H1 (cell line): ENCODE measurements around the gene DSCAM. TPM values are rescaled to one million over a fixed set of nuclear protein-coding genes. Genes with fewer than 3 reads are reported as not detected.

Source experiments
- CTCF ChIA-PET: fragments of 300-600 bp; sonication (Branson Sonifier 250); formaldehyde crosslinking; loops from one replicate; lab custom pipeline; 2021; ENCODE audit not compliant: partially characterized antibody; lab: Charles Lee
- POLR2A ChIA-PET: fragments of 300-600 bp; sonication (Branson Sonifier 250); formaldehyde crosslinking; loops from one replicate; lab custom pipeline; 2021; ENCODE audit warnings: inconsistent platforms; ENCODE audit not compliant: partially characterized antibody; lab: Charles Lee
- DNase-seq, 2 experiments: peaks; one replicate each; pipeline versions ENCODE4 v3.0.0 to v3.0.0-alpha.2; 2010 to 2022; ENCODE audit warnings: low spot score in 2 of 2, low read depth in 1 of 2, mixed read lengths in 1 of 2
- FAIRE-seq: peaks from 2 replicates; lab custom pipeline; 2011; peaks lifted over from hg19 to GRCh38; lab: Jason Lieb, UNC
- H2AFZ ChIP-seq: 2 replicates; pipeline ENCODE4 v1.8.1; 2012; ENCODE audit warnings: low read length, inconsistent platforms
- H2AK5ac ChIP-seq: 2 replicates; pipeline ENCODE4 v1.6.1; 2013; ENCODE audit warnings: low read depth, low read length
- H2BK120ac ChIP-seq: replicated peaks from 2 replicates; pipeline ENCODE3; 2013; ENCODE audit warnings: low read depth, low read length, inconsistent platforms
- H2BK12ac ChIP-seq: 2 replicates; pipeline ENCODE4 v1.6.1; 2013; ENCODE audit warnings: low read depth, low read length
- H2BK15ac ChIP-seq: 2 replicates; pipeline ENCODE4 v1.6.1; 2013; ENCODE audit warnings: low read length
- H2BK20ac ChIP-seq: 2 replicates; pipeline ENCODE4 v1.6.1; 2013; ENCODE audit warnings: low read length
- H2BK5ac ChIP-seq: 2 replicates; pipeline ENCODE4 v1.6.1; 2013; ENCODE audit warnings: low read depth, low read length
- H3K14ac ChIP-seq: 2 replicates; pipeline ENCODE4 v1.6.1; 2013; ENCODE audit warnings: inconsistent platforms; ENCODE audit not compliant: insufficient read length
- H3K18ac ChIP-seq: 2 replicates; pipeline ENCODE4 v1.6.1; 2013; ENCODE audit warnings: low read length; ENCODE audit errors: extremely low read depth
- H3K23ac ChIP-seq: 2 replicates; pipeline ENCODE4 v1.6.1; 2013; ENCODE audit warnings: inconsistent platforms; ENCODE audit not compliant: insufficient read length
- H3K23me2 ChIP-seq: 2 replicates; pipeline ENCODE4 v1.6.1; 2013; ENCODE audit warnings: low read depth, low read length
- H3K27ac ChIP-seq: 2 replicates; pipeline ENCODE4 v1.6.1; 2011; ENCODE audit warnings: low read depth, low read length, inconsistent platforms
- H3K27me3 ChIP-seq, 4 experiments: replicated peaks in 1 of 4; 1 replicate in 1 of 4; 2 replicates in 3 of 4; pipeline versions ENCODE4 v1.6.1 to v1.8.1; 2011 to 2013; ENCODE audit warnings: low read length in 3 of 4, mild to moderate bottlenecking in 3 of 4, inconsistent platforms in 2 of 4, mixed read lengths in 2 of 4, moderate library complexity in 1 of 4; ENCODE audit not compliant: control insufficient read depth in 3 of 4, insufficient read depth in 3 of 4; ENCODE audit errors: extremely low read depth in 1 of 4
- H3K36me3 ChIP-seq, 4 experiments: 2 replicates each; pipeline versions ENCODE4 v1.6.1 to v1.8.1; 2011 to 2013; ENCODE audit warnings: mild to moderate bottlenecking in 4 of 4, low read length in 3 of 4, moderate library complexity in 2 of 4, control low read depth in 1 of 4, inconsistent platforms in 1 of 4; ENCODE audit not compliant: insufficient read depth in 4 of 4, control insufficient read depth in 2 of 4
- H3K4ac ChIP-seq: replicated peaks from 2 replicates; pipeline ENCODE3; 2013; ENCODE audit warnings: low read length, low read depth, mixed read lengths, inconsistent platforms; ENCODE audit not compliant: insufficient read length
- H3K4me1 ChIP-seq, 4 experiments: replicated peaks in 1 of 4; 1 replicate in 1 of 4; 2 replicates in 3 of 4; pipeline versions ENCODE4 v1.6.1 to v1.8.1; 2011 to 2013; ENCODE audit warnings: low read length in 3 of 4, inconsistent platforms in 2 of 4, mixed read lengths in 1 of 4; ENCODE audit not compliant: insufficient read depth in 4 of 4, control insufficient read depth in 3 of 4
- H3K4me2 ChIP-seq, 2 experiments: 2 replicates each; pipeline versions ENCODE4 v1.6.1 to v1.8.1; 2011 to 2013; ENCODE audit warnings: low read depth in 2 of 2, low read length in 2 of 2, control low read depth in 1 of 2, inconsistent platforms in 1 of 2, mild to moderate bottlenecking in 1 of 2; ENCODE audit not compliant: insufficient read depth in 1 of 2
- H3K4me3 ChIP-seq, 4 experiments: fragments of 200-600, 300-600 bp in 1 of 4; sonication (generic), shearing (Covaris generic), sonication (Bioruptor Twin) in 1 of 4; 2 replicates each; pipeline versions ENCODE4 v1.5.1 to v1.8.1; 2011 to 2016; ENCODE audit warnings: low read length in 4 of 4, low read depth in 3 of 4, control low read depth in 2 of 4, inconsistent platforms in 2 of 4, mild to moderate bottlenecking in 2 of 4, mixed read lengths in 1 of 4, moderate library complexity in 1 of 4; ENCODE audit not compliant: insufficient read depth in 2 of 4; ENCODE audit errors: extremely low read depth in 1 of 4
- H3K56ac ChIP-seq: replicated peaks from 2 replicates; pipeline ENCODE3; 2013; ENCODE audit warnings: low read depth, mild to moderate bottlenecking, mixed read lengths, low read length, inconsistent platforms; ENCODE audit not compliant: insufficient read length
- H3K79me1 ChIP-seq: 2 replicates; pipeline ENCODE4 v1.6.1; 2013; ENCODE audit warnings: low read depth, low read length, control low read depth
- H3K79me2 ChIP-seq, 2 experiments: 2 replicates each; pipeline versions ENCODE4 v1.6.1 to v1.8.1; 2012 to 2013; ENCODE audit warnings: low read length in 2 of 2, mild to moderate bottlenecking in 2 of 2, inconsistent platforms in 1 of 2; ENCODE audit not compliant: insufficient read depth in 2 of 2, control insufficient read depth in 1 of 2
- H3K9ac ChIP-seq, 4 experiments: replicated peaks in 1 of 4; 1 replicate in 1 of 4; 2 replicates in 3 of 4; pipeline versions ENCODE4 v1.6.1 to v1.8.1; 2011 to 2013; ENCODE audit warnings: low read depth in 3 of 4, low read length in 3 of 4, control low read depth in 2 of 4, mild to moderate bottlenecking in 2 of 4, moderate library complexity in 2 of 4, inconsistent platforms in 1 of 4; ENCODE audit errors: extremely low read depth in 1 of 4
- H3K9me3 ChIP-seq, 2 experiments: 2 replicates each; pipeline versions ENCODE4 v1.6.1 to v1.8.1; 2012 to 2013; ENCODE audit warnings: mild to moderate bottlenecking in 2 of 2, moderate library complexity in 2 of 2, control low read depth in 1 of 2, inconsistent platforms in 1 of 2, low read depth in 1 of 2, low read length in 1 of 2, mixed read lengths in 1 of 2; ENCODE audit not compliant: insufficient read depth in 2 of 2
- H4K20me1 ChIP-seq, 2 experiments: replicated peaks in 1 of 2; 2 replicates each; pipeline versions ENCODE3 to v1.8.1; 2011 to 2013; ENCODE audit warnings: inconsistent platforms in 2 of 2, low read length in 2 of 2, mild to moderate bottlenecking in 1 of 2; ENCODE audit not compliant: insufficient read depth in 2 of 2, control insufficient read depth in 1 of 2
- H4K5ac ChIP-seq: 2 replicates; pipeline ENCODE4 v1.6.1; 2013; ENCODE audit warnings: low read length, low read depth, mixed read lengths, inconsistent platforms; ENCODE audit not compliant: insufficient read length
- H4K8ac ChIP-seq: 2 replicates; pipeline ENCODE4 v1.8.0; 2013; ENCODE audit warnings: mild to moderate bottlenecking, moderate library complexity, low read length, inconsistent platforms; ENCODE audit not compliant: insufficient read depth; ENCODE audit errors: extremely low read depth
- H4K91ac ChIP-seq: replicated peaks from 2 replicates; pipeline ENCODE3; 2013; ENCODE audit warnings: low read length, mixed read lengths, inconsistent platforms; ENCODE audit not compliant: insufficient read length
- ASH2L ChIP-seq: fragments of 200-600, 300-600 bp; sonication (generic); IDR thresholded peaks from one replicate; pipeline ENCODE4 v1.7.1; 2017; ENCODE audit warnings: low read length
- BACH1 ChIP-seq: IDR thresholded peaks from 2 replicates; pipeline ENCODE4 v1.6.1; 2012; ENCODE audit warnings: low read length, improper control_type of control experiment
- CBX5 ChIP-seq: fragments of 300-800, 300-1000 bp; sonication (generic); IDR thresholded peaks from 2 replicates; pipeline ENCODE4 v1.7.1; 2016; ENCODE audit warnings: antibody characterized with exemption, low read length, low read depth
- CEBPB ChIP-seq: IDR thresholded peaks from 2 replicates; pipeline ENCODE4 v1.6.1; 2012; ENCODE audit warnings: low read depth, low read length
- CREB1 ChIP-seq: IDR thresholded peaks from 2 replicates; pipeline ENCODE4 v1.6.1; 2012; ENCODE audit warnings: inconsistent platforms
- CTBP2 ChIP-seq: IDR thresholded peaks from 2 replicates; pipeline ENCODE4 v1.7.0; 2011; ENCODE audit warnings: borderline replicate concordance, mild to moderate bottlenecking, moderate library complexity, mixed read lengths, low read length; ENCODE audit not compliant: insufficient read depth, insufficient read length
- EGR1 ChIP-seq: IDR thresholded peaks from 2 replicates; pipeline ENCODE4 v1.6.1; 2011; ENCODE audit warnings: low read depth, low read length, borderline replicate concordance
- EP300 ChIP-seq, 2 experiments: IDR thresholded peaks; 1 replicate in 1 of 2; 2 replicates in 1 of 2; pipeline ENCODE4 v1.6.1; 2011 to 2012; ENCODE audit warnings: low read depth in 2 of 2, low read length in 2 of 2, mild to moderate bottlenecking in 2 of 2, borderline replicate concordance in 1 of 2, inconsistent platforms in 1 of 2, moderate library complexity in 1 of 2
- MAX ChIP-seq: IDR thresholded peaks from 2 replicates; pipeline ENCODE4 v1.6.1; 2012; ENCODE audit warnings: inconsistent platforms
- RAD21 ChIP-seq, 2 experiments: IDR thresholded peaks in 1 of 2; conservative IDR thresholded peaks in 1 of 2; 2 replicates each; pipeline ENCODE4 v1.6.1; 2011; ENCODE audit warnings: low read depth in 2 of 2, low read length in 2 of 2, improper control_type of control experiment in 1 of 2, inconsistent platforms in 1 of 2, mild to moderate bottlenecking in 1 of 2, moderate library complexity in 1 of 2
- RFX5 ChIP-seq: IDR thresholded peaks from 2 replicates; pipeline ENCODE4 v1.6.1; 2011; ENCODE audit warnings: low read depth, low read length, improper control_type of control experiment, borderline replicate concordance
- RXRA ChIP-seq: IDR thresholded peaks from 2 replicates; pipeline ENCODE4 v1.6.1; 2011; ENCODE audit warnings: low read depth, mild to moderate bottlenecking, low read length, moderate library complexity; ENCODE audit not compliant: insufficient read depth
- SRF ChIP-seq: IDR thresholded peaks from 2 replicates; pipeline ENCODE4 v1.6.1; 2011; ENCODE audit warnings: mild to moderate bottlenecking, low read depth, low read length, moderate library complexity
- TBP ChIP-seq: IDR thresholded peaks from 2 replicates; pipeline ENCODE4 v1.6.1; 2011; ENCODE audit warnings: low read depth, low read length, improper control_type of control experiment
- TEAD4 ChIP-seq: IDR thresholded peaks from 2 replicates; pipeline ENCODE4 v1.6.1; 2012; ENCODE audit warnings: low read depth, low read length, inconsistent platforms, mixed read lengths
- WGBS, 2 experiments: shearing (Covaris generic) in 1 of 2; methylation state at CpG; one replicate each; pipeline versions ENCODE4 v1.1.6 to v1.1.7; 2013 to 2015; ENCODE audit warnings: low lambda C conversion rate in 2 of 2, mixed read lengths in 2 of 2, inconsistent platforms in 1 of 2, low coverage in 1 of 2, missing lambda C conversion rate in 1 of 2; ENCODE audit not compliant: insufficient replicate concordance in 2 of 2, insufficient coverage in 1 of 2, insufficient read length in 1 of 2; ENCODE audit errors: extremely low coverage in 1 of 2, missing lambda C conversion rate in 1 of 2; 5-methylcytosine and 5-hydroxymethylcytosine counted together
- polyA plus RNA-seq, 7 experiments: library from polyadenylated mRNA; depleted of rRNA in 3 of 7; stranded (reverse) in 5 of 7; unstranded in 2 of 7; fragments of >200 nt in 5 of 7; fragments of 200-250 nt in 2 of 7; gene quantifications; 1 replicate in 5 of 7; 2 replicates in 1 of 7; 4 replicates in 1 of 7; pipeline versions ENCODE4 v1.2.1 to v1.2.3, GENCODE V29; 2011 to 2013; ENCODE audit warnings: missing spikeins in 2 of 7, mixed read lengths in 2 of 7
- total RNA-seq: library from RNA; stranded (reverse); fragmentation: NEBNext Ultra II Directional; extraction: Animal tissue kit (Norgen Biotek cat#: 25700); gene quantifications from 2 replicates; pipeline ENCODE4 v1.2.1, GENCODE V29; 2021

DSCAM gene
- total and polyA plus RNA-seq, 2 of the 8 experiments (the other 6 are each of a cell fraction or from before 2014, with no cell fraction given), result 0.02 to 0.15 TPM

GRCh38 chr21:40751221-40751620, 95.7 kb downstream of the DSCAM start:
- ChIA-PET POLR2A (no interaction called here), CTCF (interaction anchor here (0.6 to 1.5 kb wide), 2 partner anchors 9 to 442 kb away, joined by 3 to 4 read pairs; no protein-coding TSS in a partner anchor)
- no peak for DNase-seq
- Histone ChIP-seq H3K18ac (no peak overlapping the region), H3K79me2 (no peaks in the 10 kb centered on the region), H4K8ac (no peak overlapping the region), H3K36me3 (no peaks in the 10 kb centered on the region), H3K23me2 (no peaks in the 10 kb centered on the region), H2BK20ac (no peak overlapping the region), H4K20me1 (no peaks in the 10 kb centered on the region), H2BK5ac (0 out of 2 replicates have a peak overlapping the region, but pooled peaks have one; percentile 24), H3K9me3 (no peaks in the 10 kb centered on the region), H4K91ac (no peak overlapping the region), H3K14ac (no peak overlapping the region), H4K5ac (no peak overlapping the region), H3K9ac (no peak overlapping the region), H3K27ac (no peak overlapping the region), H3K4me3 (no peak overlapping the region), H3K4me1 (peaks cover 2 to 9% (median 3%) of the 10 kb centered on the region in 4 experiments; a peak in 5 of 7 replicates), H2BK120ac (no peak overlapping the region), H2BK15ac (no peak overlapping the region), H3K56ac (no peak overlapping the region), H3K4ac (no peak overlapping the region), H3K4me2 (0 out of 4 replicates have a peak overlapping the region, but pooled peaks of 1 of the 2 experiments have one; percentile 44), H2AK5ac (no peak overlapping the region), H2AFZ (no peak overlapping the region), H2BK12ac (no peak overlapping the region), H3K23ac (no peak overlapping the region), H3K79me1 (no peaks in the 10 kb centered on the region), H3K27me3 (no peaks in the 10 kb centered on the region)
- no peak for FAIRE-seq
- WGBS, 2 experiments, result 84% methylated on average over 3 of the region's 3 CpGs; no CpG with 5 or more reads in 1 of the 2 experiments
- TF ChIP-seq RXRA, result no peak
- no peak for TF ChIP-seq RAD21 (IDR thresholded peaks at IDR 0.05 in 1 of 2, conservative IDR thresholded peaks at IDR 0.05 in 1 of 2; ENCODE audit: low read depth in 2 of 2, low read length in 2 of 2)
- TF ChIP-seq EGR1, result no peak
- TF ChIP-seq CBX5, result no peak
- no peak for TF ChIP-seq CREB1
- TF ChIP-seq BACH1, result no peak
- TF ChIP-seq CEBPB, result no peak
- TF ChIP-seq TEAD4, result no peak
- no peak for TF ChIP-seq ASH2L
- TF ChIP-seq EP300 (IDR thresholded peaks at IDR 0.05; ENCODE audit: borderline replicate concordance in 1 of 2, low read depth in 2 of 2, low read length in 2 of 2), result no peak
- TF ChIP-seq RFX5, result no peak
- TF ChIP-seq SRF, result no peak
- no peak for TF ChIP-seq TBP
- no peak for TF ChIP-seq CTBP2
- no peak for TF ChIP-seq MAX
